K562 (cell line): ENCODE data around the gene ANAPC13. TPM values are rescaled to one million over a fixed set of nuclear protein-coding genes. Genes with fewer than 3 reads are reported as not detected.

Source experiments
- ATAC-seq: fragments of 200-7000 bp; cut with Tn5 transposase; 3 replicates; pipeline ENCODE4 v1.9.1; 2020; ENCODE audit warnings: moderate library complexity
- BruUV-seq: library from RNA; stranded (reverse); fragments of 400-500 nt; replicated peaks from 2 replicates; lab custom pipeline; 2021; lab: Mats Ljungman, UMichigan
- CTCF ChIA-PET: fragments of 300-600 bp; formaldehyde crosslinking; extraction: SDS; loops from one replicate; lab custom pipeline; 2021; ENCODE audit warnings: low intra/inter-chr PET ratio; lab: Yijun Ruan, JAX
- POLR2A ChIA-PET: fragments of 300-600, 350-650 bp; sonication (Branson Sonifier 250); formaldehyde crosslinking; extraction: SDS; loops from one replicate; lab custom pipeline; 2021; ENCODE audit warnings: antibody characterized with exemption, inconsistent platforms; lab: Yijun Ruan, JAX
- DNase-seq, 4 experiments: peaks; one replicate each; pipeline versions ENCODE4 v3.0.0 to v3.0.0-alpha.2; 2011 to 2018; ENCODE audit warnings: low spot score in 3 of 4, mixed read lengths in 3 of 4; ENCODE audit errors: extremely low read depth in 1 of 4
- FAIRE-seq: peaks from 2 replicates; lab custom pipeline; 2011; peaks lifted over from hg19 to GRCh38; lab: Jason Lieb, UNC
- H2AFZ ChIP-seq: 2 replicates; pipeline ENCODE4 v1.6.0; 2011; ENCODE audit warnings: low read depth, low read length, control low read depth, inconsistent platforms
- H3K27ac ChIP-seq: fragments of 200-600 bp; 3 replicates; pipeline ENCODE4 v1.8.0; 2011; ENCODE audit warnings: low read depth, mild to moderate bottlenecking, control low read depth, inconsistent platforms, low read length, moderate library complexity, mixed read lengths; ENCODE audit errors: extremely low read depth
- H3K27me3 ChIP-seq, 2 experiments: fragments of 300-600 bp in 1 of 2; 2 replicates in 1 of 2; 3 replicates in 1 of 2; pipeline versions ENCODE4 v1.6.0 to v1.8.0; 2011; ENCODE audit warnings: inconsistent platforms in 2 of 2, low read length in 2 of 2, mild to moderate bottlenecking in 1 of 2, mixed read lengths in 1 of 2, moderate library complexity in 1 of 2; ENCODE audit not compliant: control insufficient read depth in 2 of 2, insufficient read depth in 2 of 2
- H3K36me3 ChIP-seq: fragments of 300-600 bp; 3 replicates; pipeline ENCODE4 v1.8.0; 2011; ENCODE audit warnings: mild to moderate bottlenecking, low read length, inconsistent platforms; ENCODE audit not compliant: control insufficient read depth, insufficient read depth
- H3K4me1 ChIP-seq, 2 experiments: fragments of 200-600 bp in 1 of 2; replicated peaks in 1 of 2; 2 replicates in 1 of 2; 3 replicates in 1 of 2; pipeline versions ENCODE4 v1.5.1 to v1.8.0; 2011; ENCODE audit warnings: inconsistent platforms in 2 of 2, low read length in 2 of 2, mild to moderate bottlenecking in 1 of 2, mixed read lengths in 1 of 2, moderate library complexity in 1 of 2; ENCODE audit not compliant: control insufficient read depth in 2 of 2, insufficient read depth in 2 of 2
- H3K4me2 ChIP-seq: 2 replicates; pipeline ENCODE4 v1.6.1; 2011; ENCODE audit warnings: low read length, control low read depth, inconsistent platforms, mixed read lengths; ENCODE audit not compliant: insufficient read depth
- H3K4me3 ChIP-seq: fragments of 200-600 bp; sonication (generic), shearing (Covaris generic); 2 replicates; pipeline ENCODE4 v1.5.1; 2016; ENCODE audit warnings: control low read depth, inconsistent platforms
- H3K79me2 ChIP-seq: fragments of 200-600 bp; 3 replicates; pipeline ENCODE4 v1.8.0; 2011; ENCODE audit warnings: low read length, inconsistent platforms; ENCODE audit not compliant: control insufficient read depth, insufficient read depth
- H3K9ac ChIP-seq, 2 experiments: 2 replicates each; pipeline versions ENCODE4 v1.6.0 to v1.6.1; 2011; ENCODE audit warnings: low read depth in 2 of 2, low read length in 2 of 2, control low read depth in 1 of 2, inconsistent platforms in 1 of 2, mild to moderate bottlenecking in 1 of 2, mixed read lengths in 1 of 2; ENCODE audit not compliant: insufficient read depth in 1 of 2
- H3K9me1 ChIP-seq: one replicate; pipeline ENCODE4 v1.6.0; 2011; ENCODE audit warnings: inconsistent platforms, mild to moderate bottlenecking, low read length, moderate library complexity; ENCODE audit not compliant: control insufficient read depth, insufficient read depth
- H3K9me3 ChIP-seq: replicated peaks from 2 replicates; pipeline ENCODE4 v1.5.1; 2011; ENCODE audit warnings: low read depth, low read length, inconsistent platforms; ENCODE audit not compliant: control insufficient read depth, insufficient read depth
- H4K20me1 ChIP-seq: replicated peaks from 2 replicates; pipeline ENCODE4 v1.6.1; 2011; ENCODE audit warnings: low read length, inconsistent platforms, mixed read lengths; ENCODE audit not compliant: control insufficient read depth, insufficient read depth
- KDM1A ChIP-seq, 2 experiments: fragments of 450-650 bp; IDR thresholded peaks; 2 replicates each; pipeline ENCODE4 v1.6.1; 2016; ENCODE audit warnings: mild to moderate bottlenecking in 2 of 2
- MEIS2 ChIP-seq: fragments of 450-650 bp; IDR thresholded peaks from 2 replicates; pipeline ENCODE4 v1.6.1; 2014; ENCODE audit warnings: mild to moderate bottlenecking; ENCODE audit not compliant: partially characterized antibody
- NFE2 ChIP-seq: IDR thresholded peaks from 2 replicates; pipeline ENCODE4 v1.6.1; 2014; ENCODE audit warnings: antibody characterized with exemption, low read depth
- SPI1 ChIP-seq: IDR thresholded peaks from 2 replicates; pipeline ENCODE4 v1.6.1; 2011; ENCODE audit warnings: low read depth, low read length, control low read depth, borderline replicate concordance
- TSC22D4 ChIP-seq: fragments of 450-650 bp; IDR thresholded peaks from 2 replicates; pipeline ENCODE4 v1.6.1; 2016; ENCODE audit warnings: missing genetic modification characterization, missing biosample characterization, control low read depth
- ZNF23 ChIP-seq: fragments of 250-450 bp; sonication (Bioruptor Pico); IDR thresholded peaks from 2 replicates; pipeline ENCODE4 v1.4.0; 2020; ENCODE audit warnings: mild to moderate bottlenecking
- WGBS: fragments of 100-300 bp; shearing (Covaris generic); methylation state at CpG from one replicate; pipeline ENCODE4 v1.1.6; 2016; ENCODE audit warnings: low coverage, mixed read lengths; ENCODE audit not compliant: insufficient coverage; ENCODE audit errors: missing lambda C conversion rate; 5-methylcytosine and 5-hydroxymethylcytosine counted together
- in situ Hi-C: fragments of 300-500 bp; cut with MboI; formaldehyde crosslinking; loops from 4 replicates; pipeline ENCODE4 v1.15.0; 2018; ENCODE audit warnings: inconsistent platforms, mixed read lengths
- intact Hi-C: fragments of 100-400 bp; cut with micrococcal nuclease; formaldehyde crosslinking; loops from 2 replicates; pipeline ENCODE4 v1.14.2; 2022
- polyA plus RNA-seq, 8 experiments: library from polyadenylated mRNA; depleted of rRNA in 4 of 8; stranded (reverse) in 5 of 8; unstranded in 3 of 8; fragments of >200 nt; fragmentation: Nextera tagmentation in 2 of 8; fragmentation: Illumina TruSeq in 1 of 8; extraction: Ambion mirVana in 2 of 8; extraction: Trizol in 1 of 8; gene quantifications; 2 replicates each; pipeline versions ENCODE4 v1.2.1 to v1.2.3, GENCODE V29; 2011 to 2014; ENCODE audit warnings: inconsistent platforms in 1 of 8, missing spikeins in 1 of 8
- total RNA-seq, 7 experiments: library from RNA; depleted of rRNA in 6 of 7; stranded (reverse); fragments of >200 nt in 6 of 7; fragmentation: Illumina TruSeq in 2 of 7; extraction: Trizol in 2 of 7; gene quantifications; 2 replicates each; pipeline versions ENCODE4 v1.2.1 to v1.2.3, GENCODE V29; 2011 to 2021; ENCODE audit warnings: low replicate concordance in 1 of 7

Gene ANAPC13
- total and polyA plus RNA-seq, 9 of the 15 experiments (the other 6 are each of a cell fraction or from before 2014, with no cell fraction given) = 48.5 to 238 (median 68.5) TPM

DNA sequence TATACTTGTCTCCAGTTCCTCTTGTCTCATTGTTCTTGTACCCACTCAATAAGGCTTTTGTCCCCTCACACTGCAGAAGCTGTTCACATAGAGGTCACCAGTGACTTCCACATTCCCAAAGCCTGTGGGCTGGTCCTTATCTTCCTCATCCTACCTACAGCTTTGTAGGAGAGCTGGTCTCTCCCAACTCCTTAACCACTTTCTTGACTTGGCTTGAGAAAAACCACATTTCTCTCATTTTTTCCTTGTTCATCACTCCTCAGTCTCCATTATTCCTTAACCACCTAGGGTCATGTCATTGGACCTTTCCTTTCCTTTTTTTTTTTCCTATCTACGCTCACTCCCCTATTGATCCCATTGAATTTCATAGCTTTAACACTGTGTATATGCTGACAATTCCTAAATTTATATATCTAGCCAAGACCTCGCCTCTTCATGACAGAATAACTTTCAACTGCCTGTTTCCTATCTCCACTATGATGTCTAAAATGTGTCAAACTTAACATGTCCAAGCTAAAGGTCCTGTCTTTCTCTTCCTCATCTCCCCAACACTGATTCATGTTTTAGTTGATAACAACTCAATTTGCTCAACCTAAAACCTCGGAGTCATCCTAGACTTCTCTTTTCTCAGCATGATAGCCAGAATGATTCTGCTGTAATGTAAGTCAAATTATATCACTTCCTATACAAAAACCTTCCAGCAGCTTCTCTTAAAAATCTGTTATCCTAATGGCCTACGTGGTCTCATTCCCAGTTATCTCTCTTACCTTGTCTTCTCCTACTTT, 49.6 kb upstream of the ANAPC13 start:
- no peak overlapping the region for H3K9ac ChIP-seq
- no peaks in the 10 kb centered on the region for H3K27me3 ChIP-seq
- BruUV-seq = no TSS peak
- 18% methylated on average over 3 of the region's 4 CpGs for WGBS
- no peaks in the 10 kb centered on the region for H3K9me3 ChIP-seq
- no peak overlapping the region for H3K27ac ChIP-seq
- H3K79me2 ChIP-seq = no peaks in the 10 kb centered on the region
- H3K9me1 ChIP-seq = no peaks in the 10 kb centered on the region
- H3K4me1 ChIP-seq = peaks cover 0 to 6% of the 10 kb centered on the region in 2 experiments; a peak in 1 of 5 replicates
- intact Hi-C loops (no loop called here), in situ Hi-C loops (no loop called here)
- no peaks in the 10 kb centered on the region; the same call in 2 of the 3 replicates for H3K36me3 ChIP-seq
- CTCF ChIA-PET = no interaction called here
- H4K20me1 ChIP-seq = no peaks in the 10 kb centered on the region
- FAIRE-seq (no peak), DNase-seq (peak in 1 of 4 experiments; percentile 4), ATAC-seq (no peak)
- TF ChIP-seq MEIS2 (peak; percentile 28), ZNF23 (no peak), KDM1A (IDR thresholded peaks at IDR 0.05) (peak in 1 of 2 experiments; percentile 21; a peak in 2 of 4 replicates), NFE2 (peak; percentile 31; the same call in 1 of the 2 replicates), TSC22D4 (tag) (no peak), SPI1 (peak; percentile 3; the same call in 1 of the 2 replicates)
- H3K4me3 ChIP-seq = no peak overlapping the region
- POLR2A ChIA-PET = interaction anchor here (0.6 to 1.2 kb wide), 2 partner anchors 10 to 39 kb away, joined by 3 read pairs; no protein-coding TSS in a partner anchor
- no peak overlapping the region for H3K4me2 ChIP-seq
- no peak overlapping the region for H2AFZ ChIP-seq
